Epidermal melanocyte (primary cell): Measurements from ENCODE around the gene GLB1L2.
"Not testable (repeated sequence)": the region's sequence is repeated elsewhere in the genome, so short reads cannot be mapped to it uniquely, and the experiment has no call there.

Experiments used
- DNase-seq: peaks from one replicate; pipeline ENCODE4 v3.0.0; 2011; ENCODE audit warnings: low spot score; ENCODE audit not compliant: insufficient read length

The GLB1L2 gene

DNA sequence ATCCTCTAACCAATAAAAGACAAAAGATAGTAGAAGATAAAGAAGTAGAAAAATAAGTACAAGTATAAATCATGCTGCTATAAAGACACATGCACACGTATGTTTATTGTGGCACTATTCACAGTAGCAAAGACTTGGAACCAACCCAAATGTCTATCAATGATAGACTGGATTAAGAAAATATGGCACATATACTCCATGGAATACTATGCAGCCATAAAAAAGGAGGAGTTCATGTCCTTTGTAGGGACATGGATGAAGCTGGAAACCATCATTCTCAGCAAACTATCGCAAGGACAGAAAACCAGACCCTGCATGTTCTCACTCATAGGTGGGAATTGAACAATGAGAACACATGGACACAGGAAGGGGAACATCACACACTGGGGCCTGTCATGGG is 10.4 kb upstream of the GLB1L2 start:
- DNase-seq: not testable (repeated sequence)

DNA sequence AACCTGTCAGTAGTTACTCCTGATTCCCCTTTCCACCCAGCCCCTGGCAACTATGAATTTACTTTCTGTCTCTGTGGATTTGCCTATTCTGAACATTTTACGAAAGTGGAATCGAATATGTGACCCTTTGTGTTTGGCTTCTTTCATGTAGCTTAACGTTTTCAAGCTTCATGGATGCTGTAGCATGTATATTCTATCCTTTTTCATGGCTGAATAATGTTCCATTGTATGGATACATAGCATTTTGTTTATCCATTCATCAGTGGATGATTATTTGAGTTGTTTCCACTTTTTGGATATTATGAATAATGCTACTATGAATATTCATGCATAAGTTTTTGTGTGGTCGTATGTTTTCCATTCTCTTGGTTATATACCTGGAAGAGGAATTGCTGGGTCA is 9.2 kb upstream of the GLB1L2 start:
- no peak for DNase-seq

DNA sequence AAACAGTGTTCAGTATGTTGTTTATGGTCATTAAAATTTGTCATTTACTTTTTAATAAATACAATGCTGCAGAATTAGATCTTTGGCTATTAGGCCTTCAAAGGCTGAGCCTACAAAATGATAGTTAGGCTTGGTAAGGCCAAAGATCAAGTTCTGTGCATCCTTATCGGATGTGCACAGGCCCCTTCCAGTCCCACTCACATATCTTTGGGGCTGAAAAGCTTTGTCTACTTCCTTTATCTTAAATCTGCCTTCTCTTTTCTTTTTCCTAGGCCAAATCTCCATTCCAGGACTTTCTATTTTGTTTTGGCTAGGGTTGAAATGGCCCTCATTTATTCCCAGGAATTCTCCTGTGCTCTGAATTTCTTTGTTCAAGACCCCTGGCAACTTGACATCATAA is 3.4 kb upstream of the GLB1L2 start:
- no peak for DNase-seq

DNA sequence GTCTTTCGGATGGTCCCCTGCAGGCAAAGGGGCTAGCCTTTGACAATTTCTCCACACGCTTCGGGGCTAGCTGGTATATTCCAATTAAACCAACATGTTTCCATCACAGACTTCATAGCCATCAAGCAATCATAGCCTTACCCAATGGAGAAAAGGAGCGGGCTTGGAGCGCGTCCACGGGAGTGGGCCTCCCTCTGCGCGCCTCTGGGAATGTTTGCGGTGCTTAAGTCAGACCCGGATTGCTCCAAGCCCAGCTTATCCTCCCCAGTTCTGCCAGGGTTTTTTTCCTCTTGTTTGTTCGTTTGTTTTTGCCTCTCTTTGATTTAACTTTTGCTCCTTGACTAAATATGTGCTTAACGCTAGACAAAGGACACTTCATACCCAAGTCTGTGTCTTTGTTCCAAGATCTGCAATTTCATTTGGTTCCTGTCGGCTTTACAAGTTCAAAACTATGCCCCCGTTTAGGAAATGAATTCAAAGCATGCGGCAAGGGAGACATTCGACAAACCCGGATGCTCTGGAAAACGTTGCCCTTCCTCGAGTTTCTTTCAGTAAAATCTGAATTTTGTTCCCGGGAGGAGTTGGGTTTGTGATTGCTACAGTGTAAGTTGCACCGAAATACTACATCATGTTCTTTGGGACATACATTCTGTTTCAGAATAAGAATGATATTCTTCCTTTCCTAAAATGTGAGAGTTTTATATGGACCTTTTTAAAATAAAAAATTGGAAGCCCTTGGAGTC is 1.0 kb upstream of the GLB1L2 start:
- no peak for DNase-seq

DNA sequence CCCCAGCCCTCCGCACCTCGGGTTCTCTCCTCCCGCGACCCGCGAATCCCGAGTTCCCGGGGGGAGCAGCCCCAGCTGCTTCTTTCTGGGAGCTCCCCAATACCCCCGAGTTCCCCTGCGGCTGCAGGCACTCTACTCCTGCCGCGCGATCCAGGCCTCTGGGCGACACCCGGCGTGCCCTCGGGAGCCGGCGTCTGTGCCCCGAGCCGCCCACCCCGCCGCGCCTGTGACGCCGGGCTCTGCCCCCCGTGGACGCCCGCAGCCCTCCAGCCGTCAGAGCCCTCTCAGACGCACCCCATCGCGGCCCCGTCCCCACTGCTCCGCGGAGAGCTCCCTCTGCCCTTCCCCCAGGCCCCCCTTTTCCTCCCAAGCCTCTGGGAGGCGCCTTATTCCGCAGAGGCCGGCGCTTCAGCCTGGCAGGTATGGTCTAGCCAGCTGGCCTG is 422 bp downstream of the GLB1L2 start:
- no peak for DNase-seq

DNA sequence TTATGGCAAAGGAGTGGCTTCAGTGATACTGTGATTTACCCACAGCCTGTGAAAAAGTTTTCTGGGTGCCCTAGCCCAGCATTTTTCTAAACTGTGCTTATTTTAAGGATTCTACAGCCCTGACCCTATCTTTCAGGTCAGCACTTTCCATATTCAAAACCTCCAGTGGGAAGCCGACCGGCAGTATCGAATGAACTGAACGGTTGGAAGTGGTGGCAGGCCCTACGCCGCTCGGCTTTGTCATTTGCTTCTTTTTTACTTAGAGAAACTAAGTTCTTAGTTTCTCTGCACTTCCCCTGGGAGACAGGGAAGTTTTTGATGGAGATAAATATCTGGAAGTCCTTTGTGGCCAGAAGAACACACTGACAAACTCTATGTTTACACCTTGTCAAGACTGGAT is 994 bp downstream of the GLB1L2 start:
- no peak for DNase-seq

DNA sequence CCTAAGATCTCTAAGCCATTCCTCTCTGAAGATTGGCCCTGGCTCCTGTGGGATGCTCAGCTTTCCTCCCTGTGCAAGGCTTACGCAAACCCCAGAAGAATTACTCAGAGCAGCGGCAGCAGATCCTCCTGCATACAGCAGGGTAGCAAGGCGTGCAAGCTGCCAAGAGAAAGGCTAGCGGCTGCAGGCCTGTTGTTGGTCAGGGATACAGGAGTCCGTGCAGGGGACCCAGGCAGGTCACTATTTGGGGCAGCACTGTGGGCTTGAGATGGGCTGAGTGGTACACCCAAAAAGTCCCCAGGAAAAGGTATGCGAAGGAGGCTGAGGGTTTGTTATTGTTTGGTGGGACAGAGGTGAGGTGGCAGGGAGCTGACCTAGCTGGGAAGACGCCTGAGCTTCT is 1.5 kb downstream of the GLB1L2 start:
- DNase-seq: no peak

DNA sequence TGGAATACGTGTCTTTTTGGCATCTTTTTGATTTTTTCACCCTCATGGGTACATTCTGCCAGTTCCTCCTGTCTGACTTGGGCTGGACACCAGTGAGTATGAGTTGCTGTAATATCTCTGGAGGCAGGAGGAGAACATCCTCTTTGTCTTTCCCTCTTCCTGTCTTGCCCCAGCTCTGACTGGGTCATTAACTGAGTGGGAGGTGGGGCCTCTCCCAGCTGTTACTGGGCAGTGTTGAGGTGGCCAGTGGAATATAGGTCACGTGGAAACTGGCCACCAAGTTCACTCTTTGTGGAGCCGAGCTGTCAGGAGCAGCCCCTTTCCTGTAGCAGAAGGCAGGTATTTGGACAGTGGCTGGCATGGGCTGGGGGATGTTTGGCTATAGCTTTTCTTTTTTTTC is 2.2 kb downstream of the GLB1L2 start:
- DNase-seq: no peak

DNA sequence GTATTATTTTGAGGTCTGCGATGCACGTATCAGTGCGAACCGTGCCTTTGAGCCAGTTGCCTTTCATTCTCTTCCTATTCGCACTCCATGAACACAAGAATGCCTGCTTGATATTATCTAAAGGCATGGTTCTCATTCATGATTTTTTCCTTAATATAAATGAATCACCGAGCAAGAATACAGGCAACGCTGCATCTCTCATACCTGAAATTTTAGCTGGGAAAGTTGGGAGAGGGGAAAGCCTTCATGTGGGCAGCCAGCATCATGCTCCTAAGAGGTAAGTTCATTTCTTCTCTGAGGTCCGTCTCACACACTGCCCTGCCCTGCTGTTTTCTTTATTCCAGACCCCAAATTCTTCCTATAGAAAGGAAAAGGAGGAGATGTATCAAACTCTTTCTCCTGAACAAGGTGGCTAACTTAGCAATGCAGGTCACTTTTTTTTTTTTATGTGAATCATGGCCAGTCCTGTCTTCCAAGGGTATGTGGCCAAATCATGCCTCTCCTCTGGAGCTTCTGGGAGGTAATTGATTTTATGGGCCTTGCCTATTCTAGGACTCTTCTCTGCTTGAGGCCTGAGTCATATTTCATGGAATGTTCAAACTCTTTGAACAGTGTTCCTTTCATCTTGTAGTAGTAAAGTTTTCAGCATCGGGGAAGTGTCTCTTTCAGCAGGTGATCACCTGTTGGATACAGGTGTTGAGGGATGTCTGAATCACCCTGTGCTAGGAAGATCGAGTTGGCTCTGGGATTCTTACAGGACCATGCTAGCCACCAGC is 3.2 kb downstream of the GLB1L2 start:
- DNase-seq: no peak

DNA sequence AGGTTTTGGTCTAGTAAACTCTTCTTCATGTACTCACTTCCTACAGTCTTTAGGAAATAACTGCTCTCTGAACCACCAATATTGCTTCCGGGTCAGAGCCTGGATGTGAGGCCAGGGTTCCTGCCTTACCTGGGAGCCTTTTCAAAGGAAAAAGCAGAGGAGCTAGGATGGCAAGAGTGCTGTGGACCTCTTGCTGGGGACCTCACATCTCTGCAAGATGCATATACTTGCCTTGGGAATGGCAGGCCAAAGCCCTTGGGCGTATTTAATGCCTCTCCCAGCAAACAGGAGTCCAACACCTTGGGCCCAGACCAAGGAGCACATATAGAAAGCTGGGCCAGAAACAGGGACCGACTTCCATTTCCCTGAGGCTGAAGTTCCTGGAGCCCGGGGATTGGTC is 5.3 kb downstream of the GLB1L2 start:
- no peak for DNase-seq

DNA sequence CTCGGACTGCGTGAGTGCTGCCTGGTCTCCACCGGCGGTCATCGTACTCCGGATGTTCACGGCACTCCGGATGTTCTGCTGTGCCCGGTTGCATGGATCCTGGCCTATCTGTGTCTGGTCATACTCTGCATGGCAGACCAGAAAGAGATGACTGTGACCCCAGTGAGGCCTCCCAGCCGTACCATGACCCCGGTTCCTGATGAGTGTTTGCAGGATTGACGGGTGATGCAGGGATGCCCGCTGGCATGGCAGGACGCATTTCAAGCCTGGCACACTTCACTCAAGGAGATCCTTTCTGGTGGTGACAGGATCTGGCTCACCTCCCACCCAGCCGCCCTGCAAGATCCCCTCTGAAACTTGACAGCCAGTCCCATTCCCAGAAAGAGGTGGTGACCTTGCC is 6.3 kb downstream of the GLB1L2 start:
- DNase-seq: no peak

DNA sequence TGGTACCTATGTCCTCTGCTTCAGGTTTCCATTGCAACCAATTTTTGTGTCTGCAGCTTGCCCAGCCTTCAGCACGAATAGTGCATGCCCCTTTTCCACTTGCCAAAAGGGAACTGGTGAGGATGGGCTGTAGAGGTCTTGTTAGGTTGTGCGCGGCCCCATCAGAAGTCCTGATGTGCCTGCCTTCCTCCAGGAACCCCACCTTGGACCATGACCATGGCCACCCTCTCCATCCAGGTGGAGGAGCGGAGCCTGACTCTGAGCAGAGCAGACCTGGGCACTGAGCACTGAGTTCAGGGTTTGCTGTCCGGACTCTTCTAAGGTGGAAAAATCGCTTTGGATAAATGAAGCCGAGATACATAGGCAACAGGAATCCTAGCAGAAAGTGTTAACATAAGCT is 6.9 kb downstream of the GLB1L2 start:
- no peak for DNase-seq

DNA sequence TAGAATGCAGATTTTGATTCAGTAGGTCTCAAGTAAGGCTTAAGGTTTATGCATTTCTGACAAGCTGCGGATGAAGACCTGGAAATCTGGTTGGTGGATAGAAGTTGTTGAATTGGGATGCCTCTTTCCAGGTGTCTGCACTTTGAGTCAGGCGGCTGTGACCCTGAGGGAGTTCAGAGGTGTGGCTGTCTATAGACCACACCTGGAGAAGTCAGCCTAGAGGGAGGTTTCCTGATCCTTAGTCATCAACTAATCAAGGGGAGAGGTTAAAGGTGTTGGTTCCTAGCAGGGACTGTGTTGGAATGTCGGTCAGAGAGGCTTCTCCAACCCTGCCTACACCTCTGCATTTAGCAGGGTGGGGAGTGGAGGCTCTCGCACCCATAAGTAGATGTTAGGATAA is 8.0 kb downstream of the GLB1L2 start:
- no peak for DNase-seq

DNA sequence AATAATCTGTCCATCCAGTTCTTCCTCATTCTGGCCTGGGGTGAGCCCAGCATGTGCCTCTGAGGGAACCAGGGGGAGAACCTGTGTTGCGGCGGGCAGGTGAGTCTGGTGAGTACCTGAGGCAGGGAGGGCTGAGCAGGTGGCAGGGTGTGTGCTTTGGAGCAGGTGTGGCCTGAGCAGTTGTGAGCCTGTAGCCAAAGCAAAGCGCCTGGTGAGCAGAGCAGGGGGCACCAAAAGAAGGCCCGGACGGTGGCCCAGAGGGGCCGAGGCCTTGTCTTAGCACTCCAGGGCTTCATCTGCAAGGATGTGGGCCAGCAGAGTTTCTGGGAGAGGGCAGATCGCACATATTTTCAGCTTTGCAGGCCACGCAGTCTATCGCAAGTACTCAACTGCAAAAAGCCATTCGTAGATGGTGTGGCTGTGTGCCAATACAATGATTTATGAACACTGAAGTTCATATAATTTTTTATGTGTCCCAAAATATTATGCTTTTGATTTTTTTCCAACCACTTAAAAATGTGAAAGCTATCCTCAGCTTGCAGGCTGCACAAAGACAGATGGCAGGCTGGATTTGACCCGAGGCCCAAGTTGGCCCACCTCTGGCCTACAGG is 8.7 kb downstream of the GLB1L2 start:
- DNase-seq: no peak

DNA sequence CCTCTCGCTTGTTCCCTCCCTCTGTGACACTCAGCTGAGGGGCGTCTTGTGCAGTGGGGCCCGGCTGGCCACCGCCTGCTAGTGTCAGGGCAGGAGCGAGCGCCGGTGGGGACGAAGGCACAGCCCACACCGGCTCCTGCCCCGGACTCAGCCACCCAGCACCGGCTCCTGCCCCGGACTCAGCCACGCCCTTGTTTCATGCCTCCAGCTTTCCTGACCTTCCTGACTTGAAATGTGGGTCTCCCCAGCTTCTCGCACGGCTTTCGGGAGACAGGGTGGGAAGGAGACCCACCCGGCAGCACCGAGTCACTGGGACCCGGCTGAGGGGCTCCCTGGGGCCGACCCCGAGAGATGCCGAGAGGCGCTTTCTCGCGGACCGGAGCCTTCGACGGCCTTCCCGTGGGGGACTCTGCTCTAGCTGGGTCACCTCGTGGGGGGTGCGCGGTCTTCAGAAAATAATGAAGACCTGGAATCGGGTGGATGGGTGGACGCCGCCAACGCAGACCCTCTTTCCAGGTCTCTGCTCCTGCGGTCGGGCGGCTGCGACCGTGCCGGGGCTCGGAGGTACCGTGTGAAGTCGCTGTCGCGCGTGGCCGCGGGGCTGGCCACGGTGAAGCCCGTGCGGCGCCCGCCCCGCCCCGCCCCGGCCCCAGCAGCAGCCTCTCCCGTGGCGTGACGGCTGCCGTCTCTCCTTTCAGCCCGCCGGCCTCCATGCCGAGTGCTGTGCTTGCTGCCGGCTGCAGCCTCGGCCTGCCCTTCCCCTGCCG is 10.2 kb downstream of the GLB1L2 start:
- DNase-seq: no peak

DNA sequence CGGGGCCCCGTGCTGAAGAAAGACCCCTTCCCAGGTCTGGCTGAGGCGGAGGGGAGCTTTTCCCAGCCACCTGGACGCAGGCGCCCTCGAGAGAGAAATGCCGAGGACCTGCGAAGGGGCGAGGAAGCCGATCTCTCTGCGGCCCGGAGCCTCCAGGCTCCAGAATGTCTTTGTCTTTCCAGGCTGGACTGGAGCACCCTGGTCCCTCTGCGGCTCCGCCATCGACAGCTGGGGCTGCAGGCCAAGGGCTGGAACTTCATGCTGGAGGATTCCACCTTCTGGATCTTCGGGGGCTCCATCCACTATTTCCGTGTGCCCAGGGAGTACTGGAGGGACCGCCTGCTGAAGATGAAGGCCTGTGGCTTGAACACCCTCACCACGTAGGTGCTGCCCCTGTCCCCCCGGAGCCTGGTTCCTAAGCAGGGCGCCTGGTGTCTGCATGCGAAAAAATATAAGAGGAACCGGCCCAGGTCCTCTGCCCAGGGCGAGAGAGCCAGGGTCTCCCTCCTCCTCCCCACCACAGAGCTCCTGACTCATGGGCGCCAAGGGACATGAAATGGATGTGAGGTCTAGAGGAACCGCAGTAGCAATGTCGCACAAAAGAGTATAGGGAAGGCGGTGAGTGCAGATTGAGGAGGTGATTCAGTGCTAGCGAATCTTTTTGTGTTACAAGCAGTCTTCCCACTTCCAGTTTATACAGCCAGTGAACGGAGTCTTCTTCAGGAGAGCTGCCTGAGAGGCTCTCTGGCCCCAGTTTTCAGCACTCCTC is 11.0 kb downstream of the GLB1L2 start:
- DNase-seq: no peak

DNA sequence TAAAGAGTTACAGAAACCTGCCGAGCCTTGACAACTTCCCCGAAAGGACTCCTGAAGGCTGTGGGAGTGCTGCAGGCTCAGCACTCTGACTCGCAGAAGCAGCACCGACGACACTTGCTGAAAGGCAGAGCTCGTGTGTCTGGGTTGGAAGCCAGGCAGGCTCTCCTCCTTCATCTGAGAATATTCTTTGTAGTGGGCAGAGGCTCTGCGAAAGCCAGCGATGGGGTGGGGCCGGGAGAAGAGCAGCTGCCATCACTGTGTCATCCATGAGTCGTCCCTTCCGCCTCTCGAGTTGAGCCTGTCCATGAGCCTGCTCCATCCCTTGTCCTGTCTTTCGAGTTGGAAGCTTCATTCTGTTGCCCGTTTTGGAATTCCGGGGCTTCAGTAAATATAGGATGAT is 11.9 kb downstream of the GLB1L2 start:
- DNase-seq: no peak

DNA sequence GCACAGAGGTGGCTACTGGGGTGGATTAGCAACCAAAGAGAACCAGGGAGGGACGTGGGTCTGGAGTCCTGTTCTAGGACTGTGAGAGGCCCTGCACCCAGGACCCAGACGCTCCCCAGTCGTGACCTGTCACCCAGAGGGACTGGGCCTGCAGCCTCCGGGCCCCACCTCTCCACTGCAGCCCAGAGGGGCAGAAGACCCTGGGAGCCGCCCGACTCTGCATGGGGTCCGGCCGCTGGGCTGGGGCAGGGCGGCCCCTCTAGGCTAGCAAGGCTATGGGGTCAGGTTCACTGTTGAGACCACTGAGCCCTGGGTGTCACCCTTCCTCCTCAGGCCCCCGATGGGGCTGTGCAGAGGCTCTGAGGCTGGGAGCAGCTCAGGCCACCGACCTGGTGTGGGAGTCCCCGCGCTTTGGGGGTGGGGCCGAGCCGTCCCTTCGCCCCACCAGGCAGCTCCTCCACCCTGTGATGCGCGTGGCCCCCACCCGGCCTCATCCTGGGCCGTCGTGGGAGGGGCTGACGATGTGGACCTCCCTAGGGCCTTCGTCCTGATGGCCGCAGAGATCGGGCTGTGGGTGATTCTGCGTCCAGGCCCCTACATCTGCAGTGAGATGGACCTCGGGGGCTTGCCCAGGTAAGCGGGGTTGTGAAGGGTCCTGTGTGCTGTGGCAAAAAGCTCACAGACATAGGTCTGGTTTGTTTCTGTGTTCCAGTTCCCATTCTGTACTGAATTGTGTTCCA is 12.9 kb downstream of the GLB1L2 start:
- not testable (repeated sequence) for DNase-seq

DNA sequence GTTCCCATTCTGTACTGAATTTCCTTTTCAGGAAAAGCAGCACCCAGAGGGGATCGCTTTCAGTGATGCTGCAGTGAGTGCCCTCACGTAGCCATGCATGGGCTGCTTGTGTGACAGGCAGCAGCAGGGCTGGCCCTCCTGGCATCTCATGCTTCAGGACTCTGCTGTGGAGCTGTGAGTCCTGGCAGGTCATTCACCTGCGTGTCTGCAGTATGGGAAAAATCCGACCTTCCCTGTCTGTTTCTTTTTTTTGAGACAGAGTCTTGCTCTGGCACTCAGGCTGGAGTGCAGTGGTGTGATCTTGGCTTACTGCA is 13.4 kb downstream of the GLB1L2 start:
- no peak for DNase-seq
